ENCODE results near the gene CHEK2. TPM values are rescaled to one million over a fixed set of nuclear protein-coding genes. Genes with fewer than 3 reads are reported as not detected.
A peak's percentile ranks its signal among the peaks of the same experiment; 100 is the strongest.

CHEK2 gene
- total RNA-seq, 2 experiments from 2014 or later, result 15.4 to 17.3 TPM

DNA sequence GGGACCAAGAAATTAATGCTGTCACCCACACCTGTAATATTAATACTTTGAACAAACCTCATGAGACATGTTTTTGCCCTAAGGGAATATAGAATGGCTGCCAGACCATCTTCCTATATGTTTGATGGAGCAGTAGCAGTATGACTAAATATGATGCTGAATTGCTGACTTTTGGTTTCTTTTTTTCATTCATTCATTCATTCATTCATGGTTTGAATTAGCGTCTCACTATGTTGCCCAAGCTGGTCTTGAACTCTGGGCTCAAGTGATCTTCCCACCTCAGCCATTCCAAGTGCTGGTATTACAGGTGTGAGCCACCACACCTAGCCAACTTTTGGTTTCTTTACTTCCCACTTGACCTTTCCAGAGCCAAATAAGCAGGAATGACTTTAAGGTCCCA, 38.7 kb upstream of the CHEK2 start:
- intact Hi-C loops (cut with micrococcal nuclease), result no loop called here
- no peak for DNase-seq
- no peaks in the 10 kb centered on the region for H3K9me3 Mint-ChIP-seq
- no peak for ATAC-seq
- peaks cover 19% of the 10 kb centered on the region for H3K4me1 Mint-ChIP-seq (ENCODE audit: low read depth)
- ChIA-PET POLR2A (no interaction called here), CTCF (interaction anchor here (1.1 to 3.1 kb wide), 4 partner anchors 16 to 466 kb away, joined by 3 to 9 read pairs (median 4); no protein-coding TSS in a partner anchor)
- TF ChIP-seq, protein P1, sequence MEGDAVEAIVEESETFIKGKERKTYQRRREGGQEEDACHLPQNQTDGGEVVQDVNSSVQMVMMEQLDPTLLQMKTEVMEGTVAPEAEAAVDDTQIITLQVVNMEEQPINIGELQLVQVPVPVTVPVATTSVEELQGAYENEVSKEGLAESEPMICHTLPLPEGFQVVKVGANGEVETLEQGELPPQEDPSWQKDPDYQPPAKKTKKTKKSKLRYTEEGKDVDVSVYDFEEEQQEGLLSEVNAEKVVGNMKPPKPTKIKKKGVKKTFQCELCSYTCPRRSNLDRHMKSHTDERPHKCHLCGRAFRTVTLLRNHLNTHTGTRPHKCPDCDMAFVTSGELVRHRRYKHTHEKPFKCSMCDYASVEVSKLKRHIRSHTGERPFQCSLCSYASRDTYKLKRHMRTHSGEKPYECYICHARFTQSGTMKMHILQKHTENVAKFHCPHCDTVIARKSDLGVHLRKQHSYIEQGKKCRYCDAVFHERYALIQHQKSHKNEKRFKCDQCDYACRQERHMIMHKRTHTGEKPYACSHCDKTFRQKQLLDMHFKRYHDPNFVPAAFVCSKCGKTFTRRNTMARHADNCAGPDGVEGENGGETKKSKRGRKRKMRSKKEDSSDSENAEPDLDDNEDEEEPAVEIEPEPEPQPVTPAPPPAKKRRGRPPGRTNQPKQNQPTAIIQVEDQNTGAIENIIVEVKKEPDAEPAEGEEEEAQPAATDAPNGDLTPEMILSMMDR (IDR thresholded peaks at IDR 0.05), result no peak
- no peak overlapping the region for H3K4me3 Mint-ChIP-seq
- no peaks in the 10 kb centered on the region for H3K27me3 Mint-ChIP-seq
- peaks cover 28% of the 10 kb centered on the region for H3K36me3 Mint-ChIP-seq (ENCODE audit: low read depth)
- no peak overlapping the region for H3K27ac Mint-ChIP-seq

GRCh38 chr22:28779833-28780232, 38.2 kb upstream of the CHEK2 start:
- intact Hi-C loops (cut with micrococcal nuclease), result no loop called here
- POLR2A ChIA-PET, result interaction anchor here (1.0 kb wide), 1 partner anchor 19 kb away, joined by 4 read pairs; no protein-coding TSS in a partner anchor
- Mint-ChIP-seq H3K9me3 (no peaks in the 10 kb centered on the region), H3K27me3 (no peaks in the 10 kb centered on the region), H3K27ac (no peak overlapping the region), H3K36me3 (ENCODE audit: low read depth) (peaks cover 29% of the 10 kb centered on the region), H3K4me1 (ENCODE audit: low read depth) (peaks cover 21% of the 10 kb centered on the region), H3K4me3 (no peak overlapping the region)
- DNase-seq (no peak), ATAC-seq (no peak)
- TF ChIP-seq, protein P1 (IDR thresholded peaks at IDR 0.05), result no peak
- CTCF ChIA-PET, result interaction anchor here (1.6 to 3.1 kb wide), 3 partner anchors 16 to 179 kb away, joined by 3 to 9 read pairs (median 6); no protein-coding TSS in a partner anchor

DNA sequence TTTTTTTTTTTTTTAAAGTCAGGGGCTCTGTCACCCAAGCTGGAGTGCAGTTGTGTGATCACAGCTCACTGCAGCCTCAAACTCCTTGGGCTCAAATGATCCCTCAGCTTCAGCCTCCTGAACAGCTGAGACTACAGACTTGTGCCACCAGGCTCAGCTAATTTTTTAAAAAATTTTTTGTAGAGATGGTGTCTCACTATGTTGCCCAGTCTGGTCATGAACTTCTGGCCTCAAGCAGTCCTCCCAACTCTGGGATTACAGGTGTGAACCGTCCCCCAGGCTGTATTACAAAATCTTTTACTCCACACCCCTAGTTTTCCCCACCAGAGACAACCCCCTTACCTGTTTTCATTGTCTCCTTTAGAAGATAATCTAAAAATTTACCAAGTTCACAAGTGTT, 32.8 kb upstream of the CHEK2 start:
- Mint-ChIP-seq H3K9me3 (no peaks in the 10 kb centered on the region), H3K4me3 (peak overlapping the region; percentile 91), H3K27me3 (no peaks in the 10 kb centered on the region), H3K27ac (peak overlapping the region; percentile 46), H3K36me3 (ENCODE audit: low read depth) (peaks cover 20% of the 10 kb centered on the region), H3K4me1 (ENCODE audit: low read depth) (peaks cover 22% of the 10 kb centered on the region)
- TF ChIP-seq, protein P1 (IDR thresholded peaks at IDR 0.05), result no peak
- POLR2A ChIA-PET, result interaction anchor here (4.4 kb wide), 1 partner anchor 25 kb away, joined by 55 read pairs; the partner anchor contains the start of gene XBP1
- DNase-seq, result no peak
- no peak for ATAC-seq
- CTCF ChIA-PET, result interaction anchor here (0.7 to 2.9 kb wide), 8 partner anchors 9 to 174 kb away, joined by 3 to 18 read pairs (median 5); partner anchors contain the start of gene XBP1
- intact Hi-C loops (cut with micrococcal nuclease), result no loop called here

DNA sequence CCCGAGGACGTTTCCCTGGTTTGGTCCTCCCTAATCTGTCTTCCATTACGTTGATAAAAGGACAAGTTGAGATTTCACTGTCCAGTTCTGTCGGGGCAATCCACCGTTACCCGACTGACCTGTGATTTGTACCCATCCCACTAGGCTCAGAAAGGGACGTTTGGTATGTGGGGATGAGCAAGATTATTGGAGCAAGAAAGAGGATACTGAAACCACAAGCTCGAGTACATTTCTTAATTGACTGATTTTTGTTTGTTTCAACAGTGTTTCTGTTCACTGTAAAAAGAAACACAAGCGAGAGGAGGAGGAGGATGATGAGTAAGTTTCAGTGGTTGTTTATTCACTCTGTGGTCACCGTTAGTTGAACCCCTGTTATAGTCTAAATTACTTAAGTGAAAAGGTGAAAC, 31.8 kb upstream of the CHEK2 start:
- H3K27me3 Mint-ChIP-seq, result no peaks in the 10 kb centered on the region
- DNase-seq (no peak), ATAC-seq (peak; percentile 29)
- no peaks in the 10 kb centered on the region for H3K9me3 Mint-ChIP-seq
- TF ChIP-seq, protein P1 (IDR thresholded peaks at IDR 0.05), result no peak
- intact Hi-C loops (cut with micrococcal nuclease), result no loop called here
- peaks cover 22% of the 10 kb centered on the region for H3K4me1 Mint-ChIP-seq (ENCODE audit: low read depth)
- ChIA-PET CTCF (interaction anchor here (1.0 to 2.9 kb wide), 9 partner anchors 10 to 173 kb away, joined by 4 to 18 read pairs (median 5); partner anchors contain the start of gene XBP1), POLR2A (interaction anchor here (0.6 to 4.4 kb wide), 8 partner anchors 26 to 499 kb away, joined by 3 to 55 read pairs (median 4); partner anchors contain the start of gene XBP1)
- peaks cover 20% of the 10 kb centered on the region for H3K36me3 Mint-ChIP-seq (ENCODE audit: low read depth)
- H3K4me3 Mint-ChIP-seq, result peak overlapping the region; percentile 91
- peak overlapping the region; percentile 93 for H3K27ac Mint-ChIP-seq
